ENCODE measurements around the gene GFOD1.

DNA sequence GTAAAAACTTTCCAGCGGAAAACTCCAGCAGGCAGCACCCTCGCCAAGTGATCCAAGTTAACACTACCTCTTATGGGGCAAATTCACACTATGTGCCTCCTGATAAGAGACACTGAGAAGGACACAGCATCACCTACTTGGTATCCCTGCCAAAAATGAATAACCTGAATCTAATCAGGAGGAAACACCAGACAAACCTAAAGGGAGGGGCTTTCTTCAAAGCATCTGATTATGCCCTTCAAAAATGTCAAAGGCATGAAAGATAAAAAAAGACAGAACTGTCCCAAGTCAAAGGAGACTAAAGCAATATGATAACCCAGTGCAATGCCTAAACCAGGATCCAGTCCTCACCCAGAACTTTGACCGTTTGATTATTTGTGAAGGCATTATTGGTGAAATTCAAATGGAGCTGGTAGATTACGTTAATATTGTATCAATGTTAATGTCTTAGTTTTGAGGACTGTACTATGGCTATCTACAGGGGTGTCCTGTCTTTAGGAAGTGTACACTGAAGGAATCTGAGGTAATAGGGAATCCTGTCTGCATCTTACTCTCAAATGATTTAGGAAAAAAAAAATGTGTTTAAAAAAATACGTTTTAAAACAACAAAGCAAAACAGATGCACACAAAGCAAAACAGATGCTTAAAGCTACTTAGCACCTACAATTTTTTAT, 167.4 kb downstream of the GFOD1 start:
- TF ChIP-seq, protein P1, sequence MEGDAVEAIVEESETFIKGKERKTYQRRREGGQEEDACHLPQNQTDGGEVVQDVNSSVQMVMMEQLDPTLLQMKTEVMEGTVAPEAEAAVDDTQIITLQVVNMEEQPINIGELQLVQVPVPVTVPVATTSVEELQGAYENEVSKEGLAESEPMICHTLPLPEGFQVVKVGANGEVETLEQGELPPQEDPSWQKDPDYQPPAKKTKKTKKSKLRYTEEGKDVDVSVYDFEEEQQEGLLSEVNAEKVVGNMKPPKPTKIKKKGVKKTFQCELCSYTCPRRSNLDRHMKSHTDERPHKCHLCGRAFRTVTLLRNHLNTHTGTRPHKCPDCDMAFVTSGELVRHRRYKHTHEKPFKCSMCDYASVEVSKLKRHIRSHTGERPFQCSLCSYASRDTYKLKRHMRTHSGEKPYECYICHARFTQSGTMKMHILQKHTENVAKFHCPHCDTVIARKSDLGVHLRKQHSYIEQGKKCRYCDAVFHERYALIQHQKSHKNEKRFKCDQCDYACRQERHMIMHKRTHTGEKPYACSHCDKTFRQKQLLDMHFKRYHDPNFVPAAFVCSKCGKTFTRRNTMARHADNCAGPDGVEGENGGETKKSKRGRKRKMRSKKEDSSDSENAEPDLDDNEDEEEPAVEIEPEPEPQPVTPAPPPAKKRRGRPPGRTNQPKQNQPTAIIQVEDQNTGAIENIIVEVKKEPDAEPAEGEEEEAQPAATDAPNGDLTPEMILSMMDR (conservative IDR thresholded peaks at IDR 0.05; ENCODE audit: low read depth, low read length), result no peak
- TF ChIP-seq EZH2 (IDR thresholded peaks at IDR 0.05; ENCODE audit: borderline replicate concordance, low read depth, low read length, poor library complexity, severe bottlenecking), result no peak
